Endothelial cell of umbilical vein (primary cell): ENCODE measurements around the gene OR10G8. TPM values are rescaled to one million over a fixed set of nuclear protein-coding genes. Genes with fewer than 3 reads are reported as not detected.

Source experiments
- BruUV-seq: library from RNA; stranded (reverse); fragments of 400-500 nt; replicated peaks from 2 replicates; lab custom pipeline; 2021; lab: Mats Ljungman, UMichigan
- CTCF ChIA-PET: fragments of 300-600, 350-600 bp; sonication (Branson Sonifier 250); formaldehyde crosslinking; loops from one replicate; lab custom pipeline; 2021; ENCODE audit warnings: antibody characterized with exemption, inconsistent platforms; lab: Charles Lee
- POLR2A ChIA-PET: fragments of 300-600, 350-600 bp; sonication (Branson Sonifier 250); formaldehyde crosslinking; loops from one replicate; lab custom pipeline; 2021; ENCODE audit warnings: antibody characterized with exemption, inconsistent platforms; lab: Charles Lee
- DNase-seq: peaks from one replicate; pipeline ENCODE4 v3.0.0-alpha.2; 2011; ENCODE audit warnings: low read depth, low spot score
- FAIRE-seq: peaks from 2 replicates; lab custom pipeline; 2011; peaks lifted over from hg19 to GRCh38; lab: Jason Lieb, UNC
- H2AFZ ChIP-seq: 2 replicates; pipeline ENCODE4 v1.6.0; 2012; ENCODE audit warnings: low read depth, low read length, control low read depth, inconsistent platforms
- H3K27ac ChIP-seq: 2 replicates; pipeline ENCODE4 v1.5.1; 2011; ENCODE audit warnings: low read depth, mild to moderate bottlenecking, control low read depth, low read length, moderate library complexity; ENCODE audit not compliant: insufficient read depth
- H3K27me3 ChIP-seq, 2 experiments: 2 replicates each; pipeline versions ENCODE4 v1.6.0 to v1.6.1; 2011; ENCODE audit warnings: low read length in 2 of 2, mixed read lengths in 1 of 2; ENCODE audit not compliant: control insufficient read depth in 2 of 2, insufficient read depth in 2 of 2
- H3K36me3 ChIP-seq, 2 experiments: 2 replicates in 1 of 2; 3 replicates in 1 of 2; pipeline ENCODE4 v1.5.1; 2011; ENCODE audit warnings: low read length in 2 of 2, mild to moderate bottlenecking in 1 of 2, moderate library complexity in 1 of 2; ENCODE audit not compliant: control insufficient read depth in 2 of 2, insufficient read depth in 2 of 2; ENCODE audit errors: extremely low read depth in 1 of 2
- H3K4me1 ChIP-seq: 3 replicates; pipeline ENCODE4 v1.5.1; 2011; ENCODE audit warnings: mild to moderate bottlenecking, low read length; ENCODE audit not compliant: control insufficient read depth, insufficient read depth; ENCODE audit errors: extremely low read depth
- H3K4me2 ChIP-seq: 2 replicates; pipeline ENCODE4 v1.6.1; 2011; ENCODE audit warnings: low read length, control low read depth, mixed read lengths; ENCODE audit not compliant: insufficient read depth
- H3K4me3 ChIP-seq, 3 experiments: fragments of 200-600 bp in 1 of 3; sonication (generic), shearing (Covaris generic) in 1 of 3; replicated peaks in 1 of 3; 2 replicates each; pipeline ENCODE4 v1.5.1; 2011 to 2016; ENCODE audit warnings: control low read depth in 3 of 3, low read length in 3 of 3, mild to moderate bottlenecking in 2 of 3, inconsistent platforms in 1 of 3, low read depth in 1 of 3, moderate library complexity in 1 of 3; ENCODE audit not compliant: insufficient read depth in 1 of 3
- H3K79me2 ChIP-seq: 2 replicates; pipeline ENCODE4 v1.6.0; 2012; ENCODE audit warnings: low read length, inconsistent platforms; ENCODE audit not compliant: control insufficient read depth, insufficient read depth
- H3K9ac ChIP-seq: replicated peaks from 2 replicates; pipeline ENCODE3; 2011; ENCODE audit warnings: low read length, control low read depth; ENCODE audit not compliant: insufficient read depth; ENCODE audit errors: extremely low read depth
- H3K9me1 ChIP-seq: replicated peaks from 3 replicates; pipeline ENCODE4 v1.6.0; 2011; ENCODE audit warnings: mild to moderate bottlenecking, low read length; ENCODE audit not compliant: control insufficient read depth, insufficient read depth; ENCODE audit errors: extremely low read depth
- H3K9me3 ChIP-seq: replicated peaks from 2 replicates; pipeline ENCODE4 v1.5.1; 2012; ENCODE audit warnings: low read length, inconsistent platforms; ENCODE audit not compliant: control insufficient read depth, insufficient read depth
- H4K20me1 ChIP-seq: replicated peaks from 2 replicates; pipeline ENCODE3; 2011; ENCODE audit warnings: mild to moderate bottlenecking, low read length; ENCODE audit not compliant: control insufficient read depth, insufficient read depth; ENCODE audit errors: extremely low read depth
- CTCF ChIP-seq, 2 donors: IDR thresholded peaks; 1 replicate in 1 of 2; 2 replicates in 1 of 2; pipeline ENCODE4 v1.5.1; 2011; ENCODE audit warnings: low read length in 2 of 2, mild to moderate bottlenecking in 2 of 2, moderate library complexity in 2 of 2, control low read depth in 1 of 2, inconsistent platforms in 1 of 2, low read depth in 1 of 2; ENCODE audit not compliant: insufficient read depth in 1 of 2; ENCODE audit errors: extremely low read depth in 1 of 2
- FOS ChIP-seq: IDR thresholded peaks from 2 replicates; pipeline ENCODE4 v1.6.1; 2011; ENCODE audit warnings: mild to moderate bottlenecking, low read length, moderate library complexity, borderline replicate concordance; ENCODE audit not compliant: insufficient read depth
- MYC ChIP-seq: IDR thresholded peaks from one replicate; pipeline ENCODE4 v1.6.1; 2011; ENCODE audit warnings: mild to moderate bottlenecking, low read depth, low read length
- POLR2A ChIP-seq: IDR thresholded peaks from 2 replicates; pipeline ENCODE4 v1.6.1; 2012; ENCODE audit warnings: low read depth, mild to moderate bottlenecking, control low read depth, low read length
- POLR2AphosphoS5 ChIP-seq: IDR thresholded peaks from 2 replicates; pipeline ENCODE4 v1.6.1; 2012; ENCODE audit warnings: low read depth, mild to moderate bottlenecking, control low read depth, low read length, moderate library complexity; ENCODE audit not compliant: insufficient read depth
- dilution Hi-C: fragments of 300-500 bp; cut with MboI; formaldehyde crosslinking; loops from one replicate; pipeline ENCODE4 v1.15.0; 2019; ENCODE audit warnings: low sequenced_read_pairs; ENCODE audit not compliant: extremely low pct_ligation_motif_present
- intact Hi-C: fragments of 100-400 bp; cut with micrococcal nuclease; formaldehyde crosslinking; loops from one replicate; pipeline ENCODE4 v1.10.0; 2022
- polyA plus RNA-seq, 4 experiments: library from polyadenylated mRNA; depleted of rRNA in 3 of 4; stranded (reverse) in 3 of 4; unstranded in 1 of 4; fragments of >200 nt; gene quantifications; 2 replicates each; pipeline versions ENCODE4 v1.2.1 to v1.2.3, GENCODE V29; 2011 to 2012; ENCODE audit warnings: missing spikeins in 1 of 4
- total RNA-seq: library from RNA; stranded (reverse); gene quantifications from 2 replicates; pipeline ENCODE4 v1.2.3, GENCODE V29; 2021

OR10G8 gene
- total and polyA plus RNA-seq, 2 donors (not counting 3 experiments of a cell fraction or from before 2014, with no cell fraction given), result not detected

- dilution Hi-C loops, result no loop called here
- Histone ChIP-seq H3K4me2 (no peak overlapping the region), H3K9me1 (no peaks in the 10 kb centered on the region), H3K79me2 (no peaks in the 10 kb centered on the region), H4K20me1 (no peaks in the 10 kb centered on the region), H3K4me1 (peaks cover 8% of the 10 kb centered on the region), H3K27me3 (peaks cover 8 to 14% of the 10 kb centered on the region in 2 experiments), H3K4me3 (no peak overlapping the region), H3K9me3 (no peaks in the 10 kb centered on the region), H3K36me3 (no peaks in the 10 kb centered on the region), H2AFZ (no peak overlapping the region), H3K9ac (no peak overlapping the region), H3K27ac (no peak overlapping the region)
- ChIA-PET POLR2A (no interaction called here), CTCF (interaction anchor here (1.2 to 1.3 kb wide), 2 partner anchors 8 to 10 kb away, joined by 4 to 5 read pairs; no protein-coding TSS in a partner anchor)
- DNase-seq, result no peak
- intact Hi-C loops, result no loop called here
- TF ChIP-seq POLR2AphosphoS5 (no peak), MYC (no peak), FOS (no peak), CTCF (IDR thresholded peaks at IDR 0.05; ENCODE audit: extremely low read depth in 1 of 2, insufficient read depth in 1 of 2, low read depth in 1 of 2, low read length in 2 of 2) (no peak), POLR2A (no peak)
- BruUV-seq, result no TSS peak
- no peak for FAIRE-seq
Observed at GRCh38 chr11:124079631-124080326, 53.2 kb downstream of the OR10G8 start.

Other genes with a start within 250 kb of the OR10G8 start
- gene OR6M1, start 220.4 kb upstream of the OR10G8 start, total RNA-seq, result not detected in 2 replicates
- gene OR6M1, start 220.4 kb upstream of the OR10G8 start, polyA plus RNA-seq, result not detected in 2 replicates
- not detected in 2 replicates for gene TMEM225, start 141.1 kb upstream of the OR10G8 start, total RNA-seq
- gene TMEM225, start 141.1 kb upstream of the OR10G8 start, polyA plus RNA-seq, result not detected in 2 replicates
- not detected in 2 replicates for gene OR8D4, start 124.6 kb upstream of the OR10G8 start, total RNA-seq
- gene OR8D4, start 124.6 kb upstream of the OR10G8 start, polyA plus RNA-seq, result not detected in 2 replicates
- gene OR4D5, start 87.2 kb upstream of the OR10G8 start, total RNA-seq, result not detected in 2 replicates
- gene OR4D5, start 87.2 kb upstream of the OR10G8 start, polyA plus RNA-seq, result not detected in 2 replicates
- gene OR6T1, start 83.0 kb upstream of the OR10G8 start, total RNA-seq, result not detected in 2 replicates
- not detected in 2 replicates for gene OR6T1, start 83.0 kb upstream of the OR10G8 start, polyA plus RNA-seq
- gene OR10S1, start 49.0 kb upstream of the OR10G8 start, total RNA-seq, result not detected in 2 replicates
- gene OR10S1, start 49.0 kb upstream of the OR10G8 start, polyA plus RNA-seq, result not detected in 2 replicates
- gene OR10G6, start 31.6 kb upstream of the OR10G8 start, total RNA-seq, result not detected in 2 replicates
- not detected in 2 replicates for gene OR10G6, start 31.6 kb upstream of the OR10G8 start, polyA plus RNA-seq
- gene OR10G4, start 13.8 kb upstream of the OR10G8 start, total RNA-seq, result not detected in 2 replicates
- gene OR10G4, start 13.8 kb upstream of the OR10G8 start, polyA plus RNA-seq, result not detected in 2 replicates
- not detected in 2 replicates for gene OR10G9, start 3.8 kb upstream of the OR10G8 start, total RNA-seq
- not detected in 2 replicates for gene OR10G9, start 3.8 kb upstream of the OR10G8 start, polyA plus RNA-seq
- gene OR10G7, start 14.5 kb downstream of the OR10G8 start, total RNA-seq, result not detected in 2 replicates
- gene OR10G7, start 14.5 kb downstream of the OR10G8 start, polyA plus RNA-seq, result not detected in 2 replicates
- 11.6 and 14.3 TPM in 2 replicates for gene VWA5A, start 88.7 kb downstream of the OR10G8 start, total RNA-seq
- 7.0 and 9.1 TPM in 2 replicates for gene VWA5A, start 88.7 kb downstream of the OR10G8 start, polyA plus RNA-seq
- not detected in 2 replicates for gene OR10D3, start 156.5 kb downstream of the OR10G8 start, total RNA-seq
- not detected in 2 replicates for gene OR10D3, start 156.5 kb downstream of the OR10G8 start, polyA plus RNA-seq
- not detected in 2 replicates for gene OR8G1, start 214.3 kb downstream of the OR10G8 start, total RNA-seq
- gene OR8G1, start 214.3 kb downstream of the OR10G8 start, polyA plus RNA-seq, result not detected in 2 replicates
- gene OR8G5, start 229.6 kb downstream of the OR10G8 start, total RNA-seq, result not detected in 2 replicates
- not detected in 2 replicates for gene OR8G5, start 229.6 kb downstream of the OR10G8 start, polyA plus RNA-seq